ENCODE data around the gene MTHFD1L.

The MTHFD1L gene

DNA sequence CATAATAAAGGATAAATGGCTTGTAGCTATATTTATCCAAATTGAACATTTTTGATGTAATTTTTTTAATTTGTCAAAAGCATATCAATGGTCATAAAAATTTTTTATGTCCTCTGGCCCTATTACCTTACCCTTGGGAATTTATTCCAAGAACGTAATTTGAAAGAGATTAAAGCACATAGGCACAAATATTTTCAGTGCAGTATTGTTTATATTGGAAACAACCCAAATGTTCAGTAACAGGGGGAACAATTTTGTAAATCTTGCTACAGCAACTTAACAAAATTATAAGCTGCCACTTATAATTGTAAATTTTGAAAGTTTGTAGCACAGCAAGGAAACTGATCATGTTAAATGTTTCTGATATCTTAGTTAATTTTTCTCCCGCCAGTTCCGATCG lies 142.4 kb downstream of the MTHFD1L start:
- TF ChIP-seq, protein P1, sequence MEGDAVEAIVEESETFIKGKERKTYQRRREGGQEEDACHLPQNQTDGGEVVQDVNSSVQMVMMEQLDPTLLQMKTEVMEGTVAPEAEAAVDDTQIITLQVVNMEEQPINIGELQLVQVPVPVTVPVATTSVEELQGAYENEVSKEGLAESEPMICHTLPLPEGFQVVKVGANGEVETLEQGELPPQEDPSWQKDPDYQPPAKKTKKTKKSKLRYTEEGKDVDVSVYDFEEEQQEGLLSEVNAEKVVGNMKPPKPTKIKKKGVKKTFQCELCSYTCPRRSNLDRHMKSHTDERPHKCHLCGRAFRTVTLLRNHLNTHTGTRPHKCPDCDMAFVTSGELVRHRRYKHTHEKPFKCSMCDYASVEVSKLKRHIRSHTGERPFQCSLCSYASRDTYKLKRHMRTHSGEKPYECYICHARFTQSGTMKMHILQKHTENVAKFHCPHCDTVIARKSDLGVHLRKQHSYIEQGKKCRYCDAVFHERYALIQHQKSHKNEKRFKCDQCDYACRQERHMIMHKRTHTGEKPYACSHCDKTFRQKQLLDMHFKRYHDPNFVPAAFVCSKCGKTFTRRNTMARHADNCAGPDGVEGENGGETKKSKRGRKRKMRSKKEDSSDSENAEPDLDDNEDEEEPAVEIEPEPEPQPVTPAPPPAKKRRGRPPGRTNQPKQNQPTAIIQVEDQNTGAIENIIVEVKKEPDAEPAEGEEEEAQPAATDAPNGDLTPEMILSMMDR (conservative IDR thresholded peaks at IDR 0.05) = no peak
- no peak for TF ChIP-seq ZFX (IDR thresholded peaks at IDR 0.05)
- no peak overlapping the region for H3K27ac ChIP-seq

- no peak overlapping the region for H3K27ac ChIP-seq
- TF ChIP-seq ZFX (IDR thresholded peaks at IDR 0.05) = no peak
- TF ChIP-seq, protein P1 (conservative IDR thresholded peaks at IDR 0.05) = no peak
Observed at GRCh38 chr6:151008425-151008824, 142.9 kb downstream of the MTHFD1L start.

GRCh38 chr6:151009576-151009975 lies 144.1 kb downstream of the MTHFD1L start:
- H3K27ac ChIP-seq = no peak overlapping the region
- no peak for TF ChIP-seq ZFX (IDR thresholded peaks at IDR 0.05)
- TF ChIP-seq, protein P1 (conservative IDR thresholded peaks at IDR 0.05) = no peak

DNA sequence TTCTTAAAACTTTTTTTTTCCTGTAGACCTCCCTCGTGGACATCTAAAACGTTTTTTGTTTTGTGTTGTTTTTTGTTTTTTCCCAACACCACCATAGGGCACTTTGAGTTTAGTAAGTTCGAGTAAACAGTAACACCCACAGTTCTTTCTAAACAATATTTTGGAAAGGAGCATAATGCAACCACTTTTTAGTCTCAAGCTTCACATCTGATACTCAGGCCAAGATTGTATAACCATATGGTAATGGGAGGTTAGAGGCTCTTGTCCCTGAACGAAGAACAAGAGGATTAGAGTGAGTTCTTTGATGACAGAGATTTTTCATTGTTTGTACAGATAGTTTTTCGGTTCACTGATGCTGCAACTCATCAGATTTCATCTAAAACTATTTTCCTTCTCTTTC lies 144.6 kb downstream of the MTHFD1L start:
- no peak overlapping the region for H3K27ac ChIP-seq
- TF ChIP-seq, protein P1 (conservative IDR thresholded peaks at IDR 0.05) = no peak
- TF ChIP-seq ZFX (IDR thresholded peaks at IDR 0.05) = no peak

DNA sequence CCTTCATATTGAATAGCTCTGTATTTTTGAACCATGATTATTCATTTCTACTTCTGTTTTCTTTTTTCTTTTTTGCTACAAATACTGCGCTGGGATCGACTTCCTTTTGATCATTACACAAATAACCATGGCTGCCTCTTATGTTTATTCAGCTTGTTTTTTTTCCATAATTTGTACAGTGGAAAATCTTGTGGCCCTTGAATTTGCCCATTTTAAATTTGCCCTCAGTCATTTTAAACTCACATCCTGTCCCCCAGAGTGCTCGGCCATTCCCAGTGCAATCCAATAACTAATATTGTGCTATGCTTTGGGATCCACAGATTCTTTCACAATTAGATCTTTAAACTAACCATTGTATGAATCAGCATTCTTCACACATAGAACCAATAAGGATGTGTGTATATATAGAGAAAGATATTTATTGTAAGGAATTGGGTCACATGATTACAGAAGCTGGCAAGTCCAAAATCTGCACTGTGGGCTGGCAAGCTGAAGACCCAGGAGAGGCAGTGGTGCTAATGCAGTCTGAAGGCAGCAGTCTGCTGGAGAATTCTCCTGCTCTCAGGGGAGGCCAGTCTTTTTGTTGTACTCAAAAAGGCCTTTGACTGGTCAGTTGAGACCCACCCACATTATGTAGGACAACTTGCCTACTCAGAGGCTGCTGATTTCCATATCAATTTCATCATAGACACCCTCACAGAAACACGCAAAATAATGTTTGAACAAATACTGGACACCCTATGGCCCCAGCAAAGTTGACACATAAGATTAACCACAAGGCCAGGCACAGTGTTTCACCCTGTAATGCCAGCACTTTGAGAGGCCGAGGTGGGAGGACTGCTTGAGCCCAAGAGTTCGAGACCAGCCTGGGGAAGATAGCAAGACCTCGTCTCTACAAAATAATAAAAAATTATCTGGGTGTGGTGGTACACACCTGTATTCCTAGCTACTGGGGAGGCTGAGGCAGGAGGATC lies 147.1 kb downstream of the MTHFD1L start:
- H3K27ac ChIP-seq = no peak overlapping the region
- TF ChIP-seq, protein P1 (conservative IDR thresholded peaks at IDR 0.05) = no peak
- no peak for TF ChIP-seq ZFX (IDR thresholded peaks at IDR 0.05)

DNA sequence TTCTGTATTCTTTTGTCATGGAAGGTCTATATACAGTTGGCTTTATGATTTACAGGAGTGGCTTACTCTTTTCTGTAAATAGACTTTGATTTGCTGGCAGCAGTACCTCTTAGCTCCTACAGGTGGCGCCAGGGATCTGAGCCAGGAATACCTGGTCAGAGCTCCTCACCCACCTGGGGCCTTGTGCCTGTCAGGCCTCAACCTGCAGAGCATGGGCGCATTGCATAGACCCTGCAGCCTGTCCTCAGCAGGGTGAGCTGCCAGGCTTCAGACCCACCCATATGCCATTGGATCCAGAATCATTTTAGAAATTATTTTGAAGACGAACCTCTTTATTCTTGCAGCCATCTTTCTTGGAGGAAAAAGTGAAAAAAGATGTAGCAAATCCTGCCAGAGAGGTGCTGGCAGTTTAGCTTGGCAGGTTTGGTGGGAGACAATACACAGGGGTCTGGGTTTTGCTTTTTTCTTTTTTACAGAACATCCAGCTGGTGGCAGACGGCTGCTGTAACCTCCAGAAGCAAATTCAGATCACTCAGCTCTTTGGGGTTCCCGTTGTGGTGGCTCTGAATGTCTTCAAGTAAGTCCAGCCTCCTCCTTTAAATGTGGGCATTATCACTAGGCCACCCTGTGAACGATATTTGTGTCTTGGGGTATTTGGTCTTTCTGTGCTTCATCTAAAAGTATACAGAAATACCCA lies 149.1 kb downstream of the MTHFD1L start:
- TF ChIP-seq, protein P1 (conservative IDR thresholded peaks at IDR 0.05) = peak; percentile 96
- no peak for TF ChIP-seq ZFX (IDR thresholded peaks at IDR 0.05)
- H3K27ac ChIP-seq = no peak overlapping the region

Measured in C4-2B (cell line).